ENCODE results near the gene SCG2. TPM values are rescaled to one million over a fixed set of nuclear protein-coding genes. Genes with fewer than 3 reads are reported as not detected.
A peak's percentile ranks its signal among the peaks of the same experiment; 100 is the strongest.
"Not testable (repeated sequence)": the region's sequence is repeated elsewhere in the genome, so short reads cannot be mapped to it uniquely, and the experiment has no call there.

The SCG2 gene
- polyA plus RNA-seq, 1 donor, result 0.08 TPM

- no peak for DNase-seq (ENCODE audit: low read depth)
Measured at GRCh38 chr2:223611061-223611460, 8.9 kb upstream of the SCG2 start.

- no peak for DNase-seq (ENCODE audit: low read depth)
Measured at GRCh38 chr2:223607476-223607875, 5.3 kb upstream of the SCG2 start.

- DNase-seq (ENCODE audit: low read depth), result no peak
Measured at GRCh38 chr2:223606946-223607345, 4.8 kb upstream of the SCG2 start.

- DNase-seq (ENCODE audit: low read depth), result no peak
Measured at GRCh38 chr2:223604231-223604630, 2.1 kb upstream of the SCG2 start.

GRCh38 chr2:223602972-223603371 lies 811 bp upstream of the SCG2 start:
- no peak for DNase-seq (ENCODE audit: low read depth)

GRCh38 chr2:223601018-223601417 lies 1.1 kb downstream of the SCG2 start:
- DNase-seq (ENCODE audit: low read depth), result no peak

GRCh38 chr2:223599640-223600380 lies 2.4 kb downstream of the SCG2 start:
- no peak for DNase-seq (ENCODE audit: low read depth)

GRCh38 chr2:223598994-223599639 lies 3.0 kb downstream of the SCG2 start:
- no peak for DNase-seq (ENCODE audit: low read depth)

GRCh38 chr2:223597076-223597475 lies 5.1 kb downstream of the SCG2 start:
- DNase-seq (ENCODE audit: low read depth), result no peak

- DNase-seq (ENCODE audit: low read depth), result no peak
Measured at GRCh38 chr2:223596208-223596607, 6.0 kb downstream of the SCG2 start.

GRCh38 chr2:223594831-223595230 lies 7.3 kb downstream of the SCG2 start:
- DNase-seq (ENCODE audit: low read depth), result no peak

GRCh38 chr2:223594259-223594658 lies 7.9 kb downstream of the SCG2 start:
- DNase-seq (ENCODE audit: low read depth), result no peak

- not testable (repeated sequence) for DNase-seq (ENCODE audit: low read depth)
Measured at GRCh38 chr2:223592689-223593088, 9.5 kb downstream of the SCG2 start.

GRCh38 chr2:223591596-223591995 lies 10.6 kb downstream of the SCG2 start:
- DNase-seq (ENCODE audit: low read depth), result no peak

GRCh38 chr2:223590964-223591363 lies 11.2 kb downstream of the SCG2 start:
- no peak for DNase-seq (ENCODE audit: low read depth)

- no peak for DNase-seq (ENCODE audit: low read depth)
Measured at GRCh38 chr2:223589901-223590300, 12.3 kb downstream of the SCG2 start.

- DNase-seq (ENCODE audit: low read depth), result no peak
Measured at GRCh38 chr2:223588251-223588650, 13.9 kb downstream of the SCG2 start.

- no peak for DNase-seq (ENCODE audit: low read depth)
Measured at GRCh38 chr2:223587301-223587700, 14.9 kb downstream of the SCG2 start.

GRCh38 chr2:223586261-223586660 lies 15.9 kb downstream of the SCG2 start:
- no peak for DNase-seq (ENCODE audit: low read depth)

GRCh38 chr2:223585666-223586065 lies 16.5 kb downstream of the SCG2 start:
- no peak for DNase-seq (ENCODE audit: low read depth)

- no peak for DNase-seq (ENCODE audit: low read depth)
Measured at GRCh38 chr2:223582001-223582400, 20.2 kb downstream of the SCG2 start.

- peak; percentile 55 for DNase-seq (ENCODE audit: low read depth)
Measured at GRCh38 chr2:223580951-223581350, 21.2 kb downstream of the SCG2 start.

GRCh38 chr2:223578846-223579245 lies 23.3 kb downstream of the SCG2 start:
- DNase-seq (ENCODE audit: low read depth), result no peak

GRCh38 chr2:223576873-223577272 lies 25.3 kb downstream of the SCG2 start:
- no peak for DNase-seq (ENCODE audit: low read depth)

All from forelimb muscle (tissue), 1 donor.